ENCODE results near the gene TBKBP1.

- TF ChIP-seq CTCF (conservative IDR thresholded peaks at IDR 0.05) = no peak
- TF ChIP-seq EZH2 (IDR thresholded peaks at IDR 0.05; ENCODE audit: low read depth) = no peak
Observed at GRCh38 chr17:47705536-47706530, 11.9 kb downstream of the TBKBP1 start.

Data from PC-9 (cell line).